Left colon (tissue), 2 donors: ENCODE results near the gene GMCL2. TPM values are rescaled to one million over a fixed set of nuclear protein-coding genes. Genes with fewer than 3 reads are reported as not detected.
"Not testable (repeated sequence)": the region's sequence is repeated elsewhere in the genome, so short reads cannot be mapped to it uniquely, and the experiment has no call there.

Source experiments
- ATAC-seq: fragments of 200-7000 bp; cut with Tn5 transposase; one replicate; pipeline ENCODE4 v1.9.1; 2020; ENCODE audit warnings: mild to moderate bottlenecking, moderate library complexity
- DNase-seq, 2 donors: peaks; one replicate each; pipeline ENCODE4 v3.0.0-alpha.2; 2020
- intact Hi-C, 2 donors: fragments of 100-400 bp; cut with DNase I in 1 of 2; cut with micrococcal nuclease in 1 of 2; formaldehyde crosslinking; loops; one replicate each; pipeline versions ENCODE4 v1.11.2 to v1.14.0; 2022; cut with DNase I, micrococcal nuclease
- total RNA-seq, 2 donors: library from RNA; stranded (reverse); fragmentation: NEBNext Ultra II Directional; extraction: Animal tissue kit (Norgen Biotek cat#: 25700); gene quantifications; one replicate each; pipeline ENCODE4 v1.2.1, GENCODE V29; 2021
- donor health status: DM: no; HTN: no; CAD: no.
- donor health status: DM: yes; HTN: yes; CAD: no.

GMCL2 gene
- total RNA-seq, 2 donors from 2014 or later: not detected

- peak in 1 of 2 donors; percentile 22 for DNase-seq
- no peak for ATAC-seq
- intact Hi-C loops: no loop called here
Observed at GRCh38 chr5:178208540-178209227, 21.5 kb upstream of the GMCL2 start.

GRCh38 chr5:178207917-178208280, 20.7 kb upstream of the GMCL2 start:
- intact Hi-C loops: no loop called here
- peak; percentile 74 to 86 for DNase-seq
- ATAC-seq: peak; percentile 58

- DNase-seq (peak; percentile 71 to 80), ATAC-seq (peak; percentile 51)
- intact Hi-C loops: no loop called here
Observed at GRCh38 chr5:178207183-178207916, 20.2 kb upstream of the GMCL2 start.

GRCh38 chr5:178206166-178207101, 19.3 kb upstream of the GMCL2 start:
- ATAC-seq: no peak
- peak in 1 of 2 donors; percentile 27 for DNase-seq
- intact Hi-C loops: no loop called here

GRCh38 chr5:178205749-178206047, 18.5 kb upstream of the GMCL2 start:
- intact Hi-C loops: no loop called here
- ATAC-seq: no peak

GRCh38 chr5:178204935-178205748, 18.0 kb upstream of the GMCL2 start:
- ATAC-seq (peak; percentile 51), DNase-seq (peak; percentile 91)
- intact Hi-C loops: no loop called here

More at GRCh38 chr5:178205749-178206047, 18.5 kb upstream of the GMCL2 start:
- peak in 1 of 2 donors; percentile 17 for DNase-seq

- DNase-seq (peak; percentile 94 to 96), ATAC-seq (peak; percentile 54)
- intact Hi-C loops: no loop called here
Observed at GRCh38 chr5:178204182-178204934, 17.2 kb upstream of the GMCL2 start, which contains the start of gene HNRNPAB. TSS of gene HNRNPAB (plus strand) at chr5:178204533. CDS start at chr5:178204838, 305 bp downstream.

GRCh38 chr5:178203670-178204181, 16.6 kb upstream of the GMCL2 start:
- intact Hi-C loops: no loop called here
- no peak for ATAC-seq
- DNase-seq: no peak

- ATAC-seq (no peak), DNase-seq (no peak)
- intact Hi-C loops: no loop called here
Observed at GRCh38 chr5:178202541-178202940, 15.4 kb upstream of the GMCL2 start.

GRCh38 chr5:178201927-178202235, 14.7 kb upstream of the GMCL2 start:
- ATAC-seq (peak; percentile 3), DNase-seq (no peak)
- intact Hi-C loops: no loop called here

- intact Hi-C loops: no loop called here
- DNase-seq (no peak), ATAC-seq (no peak)
Observed at GRCh38 chr5:178201221-178201926, 14.2 kb upstream of the GMCL2 start.

GRCh38 chr5:178199581-178200434, 12.6 kb upstream of the GMCL2 start:
- no peak for ATAC-seq

GRCh38 chr5:178198706-178199105, 11.5 kb upstream of the GMCL2 start:
- intact Hi-C loops: no loop called here
- ATAC-seq (no peak), DNase-seq (no peak)

More at GRCh38 chr5:178199581-178200434, 12.6 kb upstream of the GMCL2 start:
- DNase-seq: no peak
- intact Hi-C loops: no loop called here

GRCh38 chr5:178198151-178198550, 11.0 kb upstream of the GMCL2 start:
- DNase-seq, ATAC-seq, intact Hi-C loops: not testable (repeated sequence)

- intact Hi-C loops: no loop called here
- DNase-seq (no peak), ATAC-seq (peak; percentile 67)
Observed at GRCh38 chr5:178196986-178197385, 9.8 kb upstream of the GMCL2 start.

GRCh38 chr5:178196281-178196812, 9.2 kb upstream of the GMCL2 start:
- intact Hi-C loops: no loop called here
- no peak for DNase-seq
- no peak for ATAC-seq
